WTC11 (cell line): ENCODE data around the gene CNOT1. TPM values are rescaled to one million over a fixed set of nuclear protein-coding genes. Genes with fewer than 3 reads are reported as not detected.

Source experiments
- ATAC-seq: fragments of 200-7000 bp; cut with Tn5 transposase; 2 replicates; pipeline ENCODE4 v1.10.0; 2021; ENCODE audit warnings: mild to moderate bottlenecking, moderate library complexity
- CTCF ChIA-PET: fragments of 300-600 bp; sonication (Branson Sonifier 250); formaldehyde crosslinking; loops from one replicate; lab custom pipeline; 2021; ENCODE audit warnings: antibody characterized with exemption; lab: Charles Lee
- POLR2A ChIA-PET: fragments of 350-600 bp; sonication (Branson Sonifier 250); formaldehyde crosslinking; loops from one replicate; lab custom pipeline; 2021; ENCODE audit warnings: antibody characterized with exemption; lab: Charles Lee
- DNase-seq: peaks from one replicate; pipeline ENCODE4 v3.0.0; 2021; ENCODE audit warnings: low spot score
- H3K27ac Mint-ChIP-seq: 2 replicates; pipeline ENCODE4 v1.8.0; 2021; ENCODE audit warnings: mixed read lengths
- H3K27me3 Mint-ChIP-seq: 2 replicates; pipeline ENCODE4 v1.8.0; 2021; ENCODE audit warnings: low read depth, mild to moderate bottlenecking, moderate library complexity, mixed read lengths
- H3K36me3 Mint-ChIP-seq: 2 replicates; pipeline ENCODE4 v1.8.0; 2021; ENCODE audit warnings: mixed read lengths
- H3K4me1 Mint-ChIP-seq: 2 replicates; pipeline ENCODE4 v1.8.0; 2022; ENCODE audit warnings: mixed read lengths
- H3K4me3 Mint-ChIP-seq: 2 replicates; pipeline ENCODE4 v1.8.0; 2021; ENCODE audit warnings: mild to moderate bottlenecking, moderate library complexity, mixed read lengths
- H3K9me3 Mint-ChIP-seq: 2 replicates; pipeline ENCODE4 v1.8.0; 2021; ENCODE audit warnings: mixed read lengths
- AFF4 ChIP-seq: sonication (generic); formaldehyde crosslinking; IDR thresholded peaks from 2 replicates; pipeline ENCODE4 v1.8.1; 2023; ENCODE audit warnings: mild to moderate bottlenecking, missing genetic modification reagents, borderline replicate concordance
- CDX4 ChIP-seq: fragments of 250-450 bp; sonication (Bioruptor Pico); IDR thresholded peaks from 2 replicates; pipeline ENCODE4 v1.9.0; 2021; ENCODE audit warnings: moderate library complexity, mild to moderate bottlenecking, inconsistent platforms, borderline replicate concordance
- CREB1 ChIP-seq: sonication (generic); formaldehyde crosslinking; IDR thresholded peaks from 2 replicates; pipeline ENCODE4 v1.8.0; 2023; ENCODE audit warnings: mild to moderate bottlenecking, missing genetic modification reagents
- ESRRA ChIP-seq: sonication (generic); formaldehyde crosslinking; IDR thresholded peaks from 2 replicates; pipeline ENCODE4 v1.8.1; 2022; ENCODE audit warnings: mild to moderate bottlenecking, missing genetic modification reagents, borderline replicate concordance
- NFATC4 ChIP-seq: fragments of 250-450 bp; sonication (Bioruptor Pico); IDR thresholded peaks from 2 replicates; pipeline ENCODE4 v1.9.0; 2021; ENCODE audit warnings: mild to moderate bottlenecking
- PRDM15 ChIP-seq: sonication (generic); formaldehyde crosslinking; IDR thresholded peaks from 2 replicates; pipeline ENCODE4 v1.8.0; 2022; ENCODE audit warnings: missing genetic modification reagents
- TP53 ChIP-seq: sonication (generic); formaldehyde crosslinking; IDR thresholded peaks from 2 replicates; pipeline ENCODE4 v1.8.1; 2023; ENCODE audit warnings: mild to moderate bottlenecking, missing genetic modification reagents
- total RNA-seq: library from RNA; stranded (reverse); gene quantifications from 3 replicates; pipeline ENCODE4 v1.2.3, GENCODE V29; 2021
- TF ChIP-seq, protein P1 (sequence below): fragments of 250-450 bp; sonication (Bioruptor Pico); IDR thresholded peaks from 2 replicates; pipeline ENCODE4 v2.1.2; 2022; ENCODE audit warnings: mild to moderate bottlenecking, moderate library complexity
- TF ChIP-seq, protein P2 (sequence below): sonication (generic); formaldehyde crosslinking; IDR thresholded peaks from 2 replicates; pipeline ENCODE4 v1.8.1; 2023; ENCODE audit warnings: mild to moderate bottlenecking, moderate library complexity, missing genetic modification reagents
- TF ChIP-seq, protein P3 (sequence below): sonication (generic); formaldehyde crosslinking; IDR thresholded peaks from 2 replicates; pipeline ENCODE4 v1.8.1; 2022; ENCODE audit warnings: low read depth, missing genetic modification reagents, borderline replicate concordance
- TF ChIP-seq, protein P4 (sequence below): sonication (generic); formaldehyde crosslinking; IDR thresholded peaks from 2 replicates; pipeline ENCODE4 v1.8.0; 2022; ENCODE audit warnings: mild to moderate bottlenecking, missing genetic modification reagents

CNOT1 gene
- total RNA-seq, 1 experiment from 2014 or later = 314 TPM

GRCh38 chr16:58503863-58504688, 125.5 kb downstream of the CNOT1 start:
- no peak for TF ChIP-seq AFF4 (CRISPR knock-in tag)
- TF ChIP-seq, protein P1, sequence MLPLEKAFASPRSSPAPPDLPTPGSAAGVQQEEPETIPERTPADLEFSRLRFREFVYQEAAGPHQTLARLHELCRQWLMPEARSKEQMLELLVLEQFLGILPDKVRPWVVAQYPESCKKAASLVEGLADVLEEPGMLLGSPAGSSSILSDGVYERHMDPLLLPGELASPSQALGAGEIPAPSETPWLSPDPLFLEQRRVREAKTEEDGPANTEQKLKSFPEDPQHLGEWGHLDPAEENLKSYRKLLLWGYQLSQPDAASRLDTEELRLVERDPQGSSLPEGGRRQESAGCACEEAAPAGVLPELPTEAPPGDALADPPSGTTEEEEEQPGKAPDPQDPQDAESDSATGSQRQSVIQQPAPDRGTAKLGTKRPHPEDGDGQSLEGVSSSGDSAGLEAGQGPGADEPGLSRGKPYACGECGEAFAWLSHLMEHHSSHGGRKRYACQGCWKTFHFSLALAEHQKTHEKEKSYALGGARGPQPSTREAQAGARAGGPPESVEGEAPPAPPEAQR = no peak
- TF ChIP-seq, protein P2, sequence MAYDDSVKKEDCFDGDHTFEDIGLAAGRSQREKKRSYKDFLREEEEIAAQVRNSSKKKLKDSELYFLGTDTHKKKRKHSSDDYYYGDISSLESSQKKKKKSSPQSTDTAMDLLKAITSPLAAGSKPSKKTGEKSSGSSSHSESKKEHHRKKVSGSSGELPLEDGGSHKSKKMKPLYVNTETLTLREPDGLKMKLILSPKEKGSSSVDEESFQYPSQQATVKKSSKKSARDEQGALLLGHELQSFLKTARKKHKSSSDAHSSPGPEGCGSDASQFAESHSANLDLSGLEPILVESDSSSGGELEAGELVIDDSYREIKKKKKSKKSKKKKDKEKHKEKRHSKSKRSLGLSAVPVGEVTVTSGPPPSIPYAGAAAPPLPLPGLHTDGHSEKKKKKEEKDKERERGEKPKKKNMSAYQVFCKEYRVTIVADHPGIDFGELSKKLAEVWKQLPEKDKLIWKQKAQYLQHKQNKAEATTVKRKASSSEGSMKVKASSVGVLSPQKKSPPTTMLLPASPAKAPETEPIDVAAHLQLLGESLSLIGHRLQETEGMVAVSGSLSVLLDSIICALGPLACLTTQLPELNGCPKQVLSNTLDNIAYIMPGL (CRISPR knock-in tag) = no peak
- no peak for TF ChIP-seq CDX4
- no peak for TF ChIP-seq CREB1
- TF ChIP-seq PRDM15 = no peak
- TF ChIP-seq NFATC4 (CRISPR knock-in tag) = no peak
- TF ChIP-seq, protein P3, sequence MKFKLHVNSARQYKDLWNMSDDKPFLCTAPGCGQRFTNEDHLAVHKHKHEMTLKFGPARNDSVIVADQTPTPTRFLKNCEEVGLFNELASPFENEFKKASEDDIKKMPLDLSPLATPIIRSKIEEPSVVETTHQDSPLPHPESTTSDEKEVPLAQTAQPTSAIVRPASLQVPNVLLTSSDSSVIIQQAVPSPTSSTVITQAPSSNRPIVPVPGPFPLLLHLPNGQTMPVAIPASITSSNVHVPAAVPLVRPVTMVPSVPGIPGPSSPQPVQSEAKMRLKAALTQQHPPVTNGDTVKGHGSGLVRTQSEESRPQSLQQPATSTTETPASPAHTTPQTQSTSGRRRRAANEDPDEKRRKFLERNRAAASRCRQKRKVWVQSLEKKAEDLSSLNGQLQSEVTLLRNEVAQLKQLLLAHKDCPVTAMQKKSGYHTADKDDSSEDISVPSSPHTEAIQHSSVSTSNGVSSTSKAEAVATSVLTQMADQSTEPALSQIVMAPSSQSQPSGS = no peak
- TF ChIP-seq TP53 (CRISPR knock-in tag) = no peak
- TF ChIP-seq, protein P4, sequence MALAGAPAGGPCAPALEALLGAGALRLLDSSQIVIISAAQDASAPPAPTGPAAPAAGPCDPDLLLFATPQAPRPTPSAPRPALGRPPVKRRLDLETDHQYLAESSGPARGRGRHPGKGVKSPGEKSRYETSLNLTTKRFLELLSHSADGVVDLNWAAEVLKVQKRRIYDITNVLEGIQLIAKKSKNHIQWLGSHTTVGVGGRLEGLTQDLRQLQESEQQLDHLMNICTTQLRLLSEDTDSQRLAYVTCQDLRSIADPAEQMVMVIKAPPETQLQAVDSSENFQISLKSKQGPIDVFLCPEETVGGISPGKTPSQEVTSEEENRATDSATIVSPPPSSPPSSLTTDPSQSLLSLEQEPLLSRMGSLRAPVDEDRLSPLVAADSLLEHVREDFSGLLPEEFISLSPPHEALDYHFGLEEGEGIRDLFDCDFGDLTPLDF (CRISPR knock-in tag) = no peak
- TF ChIP-seq ESRRA (CRISPR knock-in tag) = no peak
- H3K36me3 Mint-ChIP-seq = no peaks in the 10 kb centered on the region
- ChIA-PET POLR2A (no interaction called here), CTCF (no interaction called here)
- no peaks in the 10 kb centered on the region for H3K9me3 Mint-ChIP-seq
- peaks cover 10% of the 10 kb centered on the region for H3K4me1 Mint-ChIP-seq
- no peak overlapping the region for H3K27ac Mint-ChIP-seq
- ATAC-seq = no peak
- DNase-seq = no peak
- no peak overlapping the region for H3K4me3 Mint-ChIP-seq
- peaks cover 49% of the 10 kb centered on the region for H3K27me3 Mint-ChIP-seq
